Thoracic aorta (tissue), 2 donors: Measurements from ENCODE around the gene PPIE. TPM values are rescaled to one million over a fixed set of nuclear protein-coding genes. Genes with fewer than 3 reads are reported as not detected.
"Not testable (repeated sequence)": the region's sequence is repeated elsewhere in the genome, so short reads cannot be mapped to it uniquely, and the experiment has no call there.

Source experiments
- ATAC-seq: fragments of 150-250 bp; one replicate; pipeline ENCODE4 v1.8.0; 2017; ENCODE audit warnings: low read depth; ENCODE audit not compliant: insufficient number of reproducible peaks, low FRiP score
- DNase-seq: peaks from one replicate; pipeline ENCODE4 v3.0.0-alpha.2; 2020; ENCODE audit warnings: low spot score
- H3K27ac ChIP-seq, 2 donors: fragments of 200-600 bp; sonication (generic); 1 replicate in 1 of 2; 2 replicates in 1 of 2; pipeline ENCODE4 v1.5.1; 2016; ENCODE audit warnings: mild to moderate bottlenecking in 2 of 2, moderate library complexity in 2 of 2
- H3K27me3 ChIP-seq: fragments of 200-600 bp; sonication (generic); replicated peaks from 2 replicates; pipeline ENCODE4 v1.6.0; 2016; ENCODE audit warnings: mild to moderate bottlenecking; ENCODE audit not compliant: insufficient read depth
- H3K36me3 ChIP-seq: fragments of 200-600 bp; sonication (generic); one replicate; pipeline ENCODE4 v1.5.1; 2016
- H3K4me1 ChIP-seq, 2 donors: fragments of 200-600 bp; sonication (generic); 1 replicate in 1 of 2; 2 replicates in 1 of 2; pipeline versions ENCODE4 v1.5.1 to v1.6.0; 2016; ENCODE audit warnings: low read depth in 2 of 2, mild to moderate bottlenecking in 1 of 2; ENCODE audit not compliant: control insufficient read depth in 1 of 2
- H3K4me3 ChIP-seq: fragments of 200-600 bp; sonication (generic); 2 replicates; pipeline ENCODE4 v1.5.1; 2016; ENCODE audit warnings: mild to moderate bottlenecking
- H3K9me3 ChIP-seq: fragments of 200-600 bp; sonication (generic); 2 replicates; pipeline ENCODE4 v1.5.1; 2016
- total RNA-seq, 2 donors: library from RNA; depleted of rRNA; stranded (reverse); fragments of >200 nt; gene quantifications; one replicate each; pipeline versions ENCODE4 v1.1.0 to v1.2.3, GENCODE V29; 2016
- TF ChIP-seq, protein P1 (sequence below): fragments of 200-600 bp; sonication (generic); IDR thresholded peaks from one replicate; pipeline ENCODE4 v1.5.1; 2019; ENCODE audit warnings: antibody characterized with exemption

The PPIE gene
- total RNA-seq, 2 donors from 2014 or later = 30.4 to 53.9 TPM

DNA sequence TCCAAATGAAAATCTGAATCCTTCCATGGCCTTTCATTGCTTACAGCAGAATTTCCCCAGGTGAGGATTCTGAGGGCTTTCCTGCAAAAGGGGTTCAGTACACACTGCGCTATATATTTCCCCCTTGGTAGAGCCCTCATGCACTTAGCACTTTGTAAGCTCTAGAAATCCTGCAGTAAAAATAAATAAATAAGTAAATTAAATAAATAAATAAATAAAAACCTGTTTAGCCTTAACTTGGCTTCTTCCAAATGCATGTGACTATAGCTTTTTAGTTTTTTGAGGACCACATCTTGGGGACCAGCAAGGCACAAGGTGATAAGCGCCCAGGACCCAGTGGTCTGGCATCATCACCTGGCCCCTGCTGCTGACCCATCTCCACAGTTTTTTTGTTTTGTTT lies 53.2 kb downstream of the PPIE start:
- Histone ChIP-seq H3K27me3 (no peaks in the 10 kb centered on the region), H3K9me3 (no peaks in the 10 kb centered on the region), H3K4me3 (no peak overlapping the region), H3K4me1 (peaks cover 0 to 5% of the 10 kb centered on the region in 2 donors), H3K27ac (no peak overlapping the region), H3K36me3 (no peaks in the 10 kb centered on the region)
- ATAC-seq (no peak), DNase-seq (no peak)
- TF ChIP-seq, protein P1, sequence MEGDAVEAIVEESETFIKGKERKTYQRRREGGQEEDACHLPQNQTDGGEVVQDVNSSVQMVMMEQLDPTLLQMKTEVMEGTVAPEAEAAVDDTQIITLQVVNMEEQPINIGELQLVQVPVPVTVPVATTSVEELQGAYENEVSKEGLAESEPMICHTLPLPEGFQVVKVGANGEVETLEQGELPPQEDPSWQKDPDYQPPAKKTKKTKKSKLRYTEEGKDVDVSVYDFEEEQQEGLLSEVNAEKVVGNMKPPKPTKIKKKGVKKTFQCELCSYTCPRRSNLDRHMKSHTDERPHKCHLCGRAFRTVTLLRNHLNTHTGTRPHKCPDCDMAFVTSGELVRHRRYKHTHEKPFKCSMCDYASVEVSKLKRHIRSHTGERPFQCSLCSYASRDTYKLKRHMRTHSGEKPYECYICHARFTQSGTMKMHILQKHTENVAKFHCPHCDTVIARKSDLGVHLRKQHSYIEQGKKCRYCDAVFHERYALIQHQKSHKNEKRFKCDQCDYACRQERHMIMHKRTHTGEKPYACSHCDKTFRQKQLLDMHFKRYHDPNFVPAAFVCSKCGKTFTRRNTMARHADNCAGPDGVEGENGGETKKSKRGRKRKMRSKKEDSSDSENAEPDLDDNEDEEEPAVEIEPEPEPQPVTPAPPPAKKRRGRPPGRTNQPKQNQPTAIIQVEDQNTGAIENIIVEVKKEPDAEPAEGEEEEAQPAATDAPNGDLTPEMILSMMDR = no peak

DNA sequence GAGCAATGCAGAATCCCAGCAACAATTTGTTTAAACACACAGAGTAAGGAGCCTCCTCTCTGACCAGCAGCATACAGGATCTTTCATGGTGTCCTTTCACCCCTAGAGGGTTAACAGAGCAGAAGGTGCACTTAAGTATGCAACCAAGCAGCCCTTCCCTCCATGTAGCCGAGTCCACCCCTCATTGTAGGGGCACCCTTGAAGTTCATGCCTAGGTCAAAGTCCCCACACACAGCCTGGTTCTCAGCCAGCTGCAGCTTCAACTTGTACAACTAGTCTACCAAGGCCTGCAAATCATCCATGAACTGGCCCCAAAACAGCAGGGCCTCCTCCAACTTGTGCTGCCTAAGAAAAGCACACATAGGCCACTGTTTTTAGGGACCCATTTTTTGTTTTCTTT lies 57.0 kb downstream of the PPIE start:
- Histone ChIP-seq H3K27ac (no peak overlapping the region), H3K9me3 (no peaks in the 10 kb centered on the region), H3K4me1 (peaks cover 0 to 4% of the 10 kb centered on the region in 2 donors), H3K4me3 (no peak overlapping the region), H3K36me3 (no peaks in the 10 kb centered on the region), H3K27me3 (no peaks in the 10 kb centered on the region)
- TF ChIP-seq, protein P1 = no peak
- ATAC-seq (no peak), DNase-seq (no peak)

DNA sequence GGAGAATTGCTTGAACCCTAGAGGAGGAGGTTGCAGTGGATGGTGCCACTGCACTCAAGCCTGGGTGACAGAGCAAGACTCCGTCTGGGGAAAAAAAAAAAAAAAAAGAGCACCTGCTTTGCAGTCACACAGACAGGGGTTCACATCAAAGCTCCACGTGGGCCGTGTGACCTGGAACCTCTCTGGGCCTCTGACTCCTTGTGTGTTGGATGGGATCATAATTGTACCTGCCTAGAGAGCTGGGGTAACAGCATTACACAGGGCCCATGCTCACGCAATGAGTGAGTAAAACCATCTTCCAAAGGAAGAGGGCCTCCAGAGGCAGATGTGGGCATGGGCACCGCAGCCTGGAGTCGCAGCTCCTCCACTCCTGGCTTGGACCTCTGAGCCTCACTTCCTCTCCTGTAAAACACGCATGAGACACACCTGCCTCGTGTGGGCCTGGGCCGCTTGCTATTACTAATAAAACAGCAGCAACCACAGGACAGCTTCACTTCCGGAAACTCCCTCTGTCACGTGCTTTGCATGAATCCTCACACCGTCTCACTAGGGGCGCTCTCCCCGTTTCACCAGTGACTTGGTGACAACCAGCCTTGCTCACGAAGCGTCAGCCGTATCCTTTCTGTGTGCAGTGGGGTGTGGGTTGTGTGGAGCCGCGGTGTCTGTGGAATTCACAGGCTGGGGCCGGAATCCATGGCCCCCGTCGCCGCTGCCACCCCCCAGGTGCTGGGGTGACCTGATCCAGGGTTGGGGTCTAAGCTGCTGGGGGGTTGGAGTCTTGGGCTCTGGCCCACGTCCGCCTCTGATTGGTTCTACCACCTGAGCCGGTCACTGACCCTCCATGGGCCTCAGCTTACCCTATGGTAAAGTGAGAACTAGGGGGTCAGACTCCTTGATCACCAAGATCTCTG lies 60.4 kb downstream of the PPIE start:
- ATAC-seq, H3K27ac ChIP-seq, H3K27me3 ChIP-seq, H3K36me3 ChIP-seq, H3K4me1 ChIP-seq, H3K9me3 ChIP-seq: not testable (repeated sequence)
- DNase-seq = peak; percentile 28
- peak overlapping the region; percentile 16 for H3K4me3 ChIP-seq

DNA sequence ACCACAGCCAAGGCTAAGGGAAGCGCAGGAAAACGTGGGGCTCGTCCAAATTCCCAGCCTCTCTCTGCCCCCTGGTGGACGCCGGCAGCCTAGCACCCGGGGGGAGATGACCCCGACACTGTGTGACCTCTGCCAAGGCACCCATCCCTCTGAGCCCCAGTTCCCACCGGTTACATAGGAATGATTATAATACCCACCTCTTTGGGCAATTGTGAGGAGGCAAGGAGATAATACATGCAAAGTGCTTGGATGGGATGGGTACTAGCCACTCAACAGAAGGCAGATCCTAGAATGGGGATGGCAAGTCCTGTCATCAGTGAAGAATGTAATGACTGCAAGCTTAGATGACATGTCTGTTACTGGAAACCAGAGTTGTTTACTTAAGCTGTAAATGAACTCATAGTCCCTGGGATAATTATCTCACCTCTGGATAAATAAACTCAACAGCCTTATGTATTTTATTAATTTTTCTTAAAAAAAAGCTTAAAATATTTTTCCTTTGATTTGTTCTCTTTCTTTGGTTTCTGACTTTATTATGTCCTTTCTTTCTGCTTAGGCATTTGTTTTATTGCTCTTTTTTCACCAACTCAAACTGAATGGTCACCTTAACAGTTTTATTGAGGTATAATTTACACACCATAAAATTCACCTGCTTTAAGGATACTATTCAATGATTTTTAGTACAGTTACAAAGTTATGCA lies 61.2 kb downstream of the PPIE start:
- H3K4me1 ChIP-seq = peaks cover 0 to 4% of the 10 kb centered on the region in 2 donors
- TF ChIP-seq, protein P1 = peak; percentile 78
- DNase-seq (no peak), ATAC-seq (no peak)
- H3K9me3 ChIP-seq = no peaks in the 10 kb centered on the region
- H3K4me3 ChIP-seq = peak overlapping the region; percentile 16
- no peak overlapping the region for H3K27ac ChIP-seq
- no peaks in the 10 kb centered on the region for H3K36me3 ChIP-seq
- H3K27me3 ChIP-seq = no peaks in the 10 kb centered on the region

DNA sequence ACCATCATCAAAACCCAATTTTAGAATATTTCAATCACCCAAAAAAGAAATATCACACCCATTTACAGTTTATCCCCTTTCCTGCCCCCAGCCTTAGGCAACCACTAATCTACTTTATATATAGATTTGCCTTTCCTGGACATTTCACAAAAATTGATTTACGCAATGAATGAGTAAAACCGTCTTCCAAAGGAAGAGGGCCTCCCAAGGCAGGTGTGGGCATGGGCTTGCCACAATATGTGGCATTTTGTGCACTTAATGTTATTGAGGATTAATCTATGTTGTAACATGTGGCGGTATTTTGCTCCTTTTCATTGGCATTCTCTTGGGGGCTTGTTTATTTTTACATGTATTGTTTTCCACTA lies 61.8 kb downstream of the PPIE start:
- DNase-seq (no peak), ATAC-seq (no peak)
- H3K27ac ChIP-seq = no peak overlapping the region
- H3K27me3 ChIP-seq = no peaks in the 10 kb centered on the region
- TF ChIP-seq, protein P1 = no peak
- H3K9me3 ChIP-seq = no peaks in the 10 kb centered on the region
- peaks cover 0 to 4% of the 10 kb centered on the region in 2 donors for H3K4me1 ChIP-seq
- H3K4me3 ChIP-seq = no peak overlapping the region
- H3K36me3 ChIP-seq = no peaks in the 10 kb centered on the region
